ENCODE measurements around the gene PLPP3. TPM values are rescaled to one million over a fixed set of nuclear protein-coding genes. Genes with fewer than 3 reads are reported as not detected.

Gene PLPP3
- total RNA-seq, 1 experiment from 2014 or later, result 0.39 TPM

GRCh38 chr1:56490619-56491018 lies 88.7 kb downstream of the PLPP3 start:
- no peak for DNase-seq (ENCODE audit: low spot score)
- no peak for TF ChIP-seq EZH2 (IDR thresholded peaks at IDR 0.05; ENCODE audit: borderline replicate concordance, low read depth, low read length, poor library complexity, severe bottlenecking)
- no peak for TF ChIP-seq CTCF (conservative IDR thresholded peaks at IDR 0.05; ENCODE audit: low read depth, low read length)
- POLR2A ChIA-PET (ENCODE audit: low non-redundant PET), result interaction anchor here (0.6 kb wide), 2 partner anchors 585 to 1089 kb away, joined by 3 to 6 read pairs; no protein-coding TSS in a partner anchor
- Histone ChIP-seq H3K4me3 (ENCODE audit: low read depth, low read length, poor library complexity, severe bottlenecking) (no peak overlapping the region), H3K4me1 (ENCODE audit: insufficient read depth, low read length, poor library complexity, severe bottlenecking) (no peaks in the 10 kb centered on the region), H3K36me3 (ENCODE audit: insufficient read depth, low read length, poor library complexity, severe bottlenecking) (no peaks in the 10 kb centered on the region), H3K9me3 (ENCODE audit: low read depth, low read length, poor library complexity, severe bottlenecking) (no peaks in the 10 kb centered on the region), H3K27ac (ENCODE audit: low read depth, low read length, poor library complexity, severe bottlenecking) (no peak overlapping the region), H3K27me3 (replicated peaks; ENCODE audit: insufficient read depth, low read depth, low read length, poor library complexity) (no peaks in the 10 kb centered on the region)
- CTCF ChIA-PET, result no interaction called here
- intact Hi-C loops (cut with micrococcal nuclease; ENCODE audit: unreplicated experiment), result no loop called here
- no TSS peak for BruUV-seq (replicated peaks)

GRCh38 chr1:56489695-56490094 lies 89.7 kb downstream of the PLPP3 start:
- intact Hi-C loops (cut with micrococcal nuclease; ENCODE audit: unreplicated experiment), result no loop called here

GRCh38 chr1:56484695-56485094 lies 94.7 kb downstream of the PLPP3 start:
- intact Hi-C loops (cut with micrococcal nuclease; ENCODE audit: unreplicated experiment), result no loop called here
- no TSS peak for BruUV-seq (replicated peaks)

More at GRCh38 chr1:56489695-56490094, 89.7 kb downstream of the PLPP3 start:
- Histone ChIP-seq H3K27me3 (replicated peaks; ENCODE audit: insufficient read depth, low read depth, low read length, poor library complexity) (no peaks in the 10 kb centered on the region), H3K9me3 (ENCODE audit: low read depth, low read length, poor library complexity, severe bottlenecking) (no peaks in the 10 kb centered on the region), H3K36me3 (ENCODE audit: insufficient read depth, low read length, poor library complexity, severe bottlenecking) (no peaks in the 10 kb centered on the region), H3K4me3 (ENCODE audit: low read depth, low read length, poor library complexity, severe bottlenecking) (no peak overlapping the region), H3K27ac (ENCODE audit: low read depth, low read length, poor library complexity, severe bottlenecking) (no peak overlapping the region), H3K4me1 (ENCODE audit: insufficient read depth, low read length, poor library complexity, severe bottlenecking) (no peaks in the 10 kb centered on the region)
- no peak for DNase-seq (ENCODE audit: low spot score)
- ChIA-PET POLR2A (ENCODE audit: low non-redundant PET) (no interaction called here), CTCF (no interaction called here)
- BruUV-seq (replicated peaks), result no TSS peak
- no peak for TF ChIP-seq CTCF (conservative IDR thresholded peaks at IDR 0.05; ENCODE audit: low read depth, low read length)
- no peak for TF ChIP-seq EZH2 (IDR thresholded peaks at IDR 0.05; ENCODE audit: borderline replicate concordance, low read depth, low read length, poor library complexity, severe bottlenecking)

More at GRCh38 chr1:56484695-56485094, 94.7 kb downstream of the PLPP3 start:
- H3K4me3 ChIP-seq (ENCODE audit: low read depth, low read length, poor library complexity, severe bottlenecking), result no peak overlapping the region
- POLR2A ChIA-PET (ENCODE audit: low non-redundant PET), result no interaction called here
- no peaks in the 10 kb centered on the region for H3K9me3 ChIP-seq (ENCODE audit: low read depth, low read length, poor library complexity, severe bottlenecking)
- CTCF ChIA-PET, result no interaction called here
- H3K36me3 ChIP-seq (ENCODE audit: insufficient read depth, low read length, poor library complexity, severe bottlenecking), result no peaks in the 10 kb centered on the region
- no peak for DNase-seq (ENCODE audit: low spot score)
- H3K27ac ChIP-seq (ENCODE audit: low read depth, low read length, poor library complexity, severe bottlenecking), result no peak overlapping the region
- H3K27me3 ChIP-seq (replicated peaks; ENCODE audit: insufficient read depth, low read depth, low read length, poor library complexity), result peaks cover 23% of the 10 kb centered on the region
- no peak for TF ChIP-seq EZH2 (IDR thresholded peaks at IDR 0.05; ENCODE audit: borderline replicate concordance, low read depth, low read length, poor library complexity, severe bottlenecking)
- TF ChIP-seq CTCF (conservative IDR thresholded peaks at IDR 0.05; ENCODE audit: low read depth, low read length), result no peak
- no peaks in the 10 kb centered on the region for H3K4me1 ChIP-seq (ENCODE audit: insufficient read depth, low read length, poor library complexity, severe bottlenecking)

All from A673 (cell line).